GM19463 (cell line): ENCODE measurements around the gene CST9L.
"Not testable (repeated sequence)": the region's sequence is repeated elsewhere in the genome, so short reads cannot be mapped to it uniquely, and the experiment has no call there.

ENCODE experiments used
- ATAC-seq: cut with Tn5 transposase; IDR thresholded peaks from one replicate; pipeline ENCODE4 v1.9.1; 2021; ENCODE audit warnings: mild to moderate bottlenecking, moderate library complexity; ENCODE audit not compliant: unreplicated experiment

The CST9L gene

DNA sequence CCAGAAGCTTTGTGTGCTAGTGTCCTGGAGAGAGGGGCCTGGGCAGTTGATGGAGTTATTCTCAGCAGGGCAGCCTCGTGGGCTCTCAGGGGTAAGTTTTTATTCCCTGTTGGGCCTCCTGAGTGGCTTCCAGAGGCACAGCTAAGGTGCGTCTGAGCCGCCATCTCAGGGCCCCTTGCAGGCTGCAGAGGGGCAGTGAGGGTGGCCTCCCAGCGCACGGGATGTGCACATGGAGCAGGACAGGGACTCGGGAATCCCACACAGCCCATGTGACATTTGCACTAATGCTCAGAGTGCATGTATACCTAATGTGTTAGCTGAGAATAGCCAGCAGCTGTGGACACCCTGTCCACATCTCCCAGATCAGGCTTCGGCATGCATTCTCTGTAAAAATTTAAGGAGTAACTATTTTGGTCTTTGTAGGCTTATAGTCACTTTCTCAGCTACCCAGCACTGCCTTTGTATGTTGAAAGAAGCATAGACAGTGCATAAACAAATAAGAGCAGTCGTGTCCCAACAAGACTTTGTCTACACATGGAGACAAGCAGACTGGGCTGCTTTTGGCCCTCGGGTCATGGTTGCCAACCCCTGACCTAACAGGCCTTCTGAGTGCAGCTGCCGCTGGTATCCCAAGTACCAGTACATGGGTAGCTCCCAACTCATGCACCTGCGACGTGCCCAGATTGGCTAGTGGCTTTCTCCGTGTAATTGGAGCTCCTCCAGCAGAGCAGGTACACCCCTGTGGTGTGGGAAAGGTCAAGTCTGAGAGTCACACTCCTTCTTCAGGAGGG is 18.6 kb upstream of the CST9L start:
- no peak for ATAC-seq

- no peak for ATAC-seq
Observed at GRCh38 chr20:23585808-23586734, 17.8 kb upstream of the CST9L start.

- ATAC-seq, result no peak
Observed at GRCh38 chr20:23585449-23585807, 17.1 kb upstream of the CST9L start.

DNA sequence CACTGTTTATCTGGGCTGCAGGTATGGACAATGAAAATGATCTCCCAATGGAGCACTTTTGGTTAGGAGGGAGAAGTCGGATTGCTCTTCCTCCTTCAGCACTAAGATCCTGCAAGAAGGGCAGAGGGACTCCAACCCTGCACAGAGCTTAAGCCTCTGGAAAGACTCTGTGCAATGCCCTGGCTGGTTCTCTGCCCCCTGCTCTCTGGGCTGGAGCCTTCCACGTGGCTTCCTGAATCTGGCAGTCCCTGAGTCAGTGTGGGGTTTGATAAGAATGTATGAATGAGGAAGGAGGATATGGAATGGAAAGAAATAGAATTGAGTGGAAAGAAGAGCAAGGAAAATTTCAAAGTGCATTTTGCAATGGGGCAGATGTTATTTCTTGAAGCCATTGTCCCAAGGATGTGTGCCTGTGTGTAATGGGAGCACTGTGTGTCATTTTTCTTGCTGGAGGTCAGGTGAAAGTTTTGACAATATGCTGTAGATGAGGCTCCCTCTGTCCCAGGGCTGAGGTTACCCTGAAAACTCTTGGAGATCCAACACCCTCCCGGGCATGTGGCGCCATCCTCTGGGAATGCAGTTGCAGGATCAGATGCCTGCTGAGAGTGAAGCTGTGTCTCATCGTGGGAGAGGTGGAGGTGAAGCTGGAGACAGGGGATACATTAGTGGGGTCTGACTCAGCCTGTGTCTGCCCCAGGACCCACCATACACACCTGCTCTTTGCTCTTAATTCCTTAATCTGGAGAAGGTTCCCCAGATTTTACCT is 16.3 kb upstream of the CST9L start:
- ATAC-seq, result no peak

DNA sequence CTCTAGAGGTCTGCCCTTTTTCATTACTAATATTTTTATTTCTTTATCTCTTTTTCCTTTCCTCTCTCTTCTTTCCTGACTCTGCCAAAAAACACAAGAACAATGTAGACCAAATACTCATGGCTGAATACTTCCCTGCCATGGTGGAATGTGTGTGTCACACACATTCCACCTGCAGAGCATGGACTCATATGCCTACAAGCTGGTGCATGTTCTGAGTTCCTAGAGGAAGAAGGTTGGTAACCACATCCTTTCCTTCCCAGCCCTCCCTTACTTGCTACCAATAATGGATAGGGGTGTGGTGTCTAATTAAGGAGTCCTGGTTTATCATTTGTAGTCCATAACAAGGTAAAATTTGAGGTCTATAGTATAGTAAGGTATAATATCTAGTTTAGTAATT is 15.2 kb upstream of the CST9L start:
- ATAC-seq, result no peak

GRCh38 chr20:23582293-23582692 is 14.0 kb upstream of the CST9L start:
- ATAC-seq, result no peak

DNA sequence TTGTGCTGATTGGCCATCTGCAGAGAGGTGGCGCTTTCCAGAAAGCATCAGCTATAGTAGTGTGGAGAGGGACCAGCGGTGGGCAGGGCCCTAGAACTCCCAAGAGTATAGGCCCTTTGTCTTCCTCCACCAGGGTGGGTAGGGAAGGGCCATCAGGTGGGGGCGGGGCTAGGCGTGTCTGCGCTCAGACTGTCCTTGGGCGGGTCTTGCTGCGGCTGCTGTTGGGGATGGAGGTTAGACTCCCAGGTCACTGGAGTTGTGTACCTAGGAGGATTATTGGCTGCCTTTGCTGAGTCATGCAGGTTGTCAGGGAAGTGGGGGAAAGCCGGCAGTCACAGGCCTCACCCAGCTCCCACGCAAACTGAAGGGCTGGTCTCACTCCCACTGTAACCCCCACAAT is 13.5 kb upstream of the CST9L start:
- ATAC-seq, result not testable (repeated sequence)

- no peak for ATAC-seq
Observed at GRCh38 chr20:23574977-23575376, 6.7 kb upstream of the CST9L start.

GRCh38 chr20:23570178-23570760 is 2.0 kb upstream of the CST9L start:
- ATAC-seq, result no peak

- no peak for ATAC-seq
Observed at GRCh38 chr20:23569570-23569969, 1.3 kb upstream of the CST9L start.

DNA sequence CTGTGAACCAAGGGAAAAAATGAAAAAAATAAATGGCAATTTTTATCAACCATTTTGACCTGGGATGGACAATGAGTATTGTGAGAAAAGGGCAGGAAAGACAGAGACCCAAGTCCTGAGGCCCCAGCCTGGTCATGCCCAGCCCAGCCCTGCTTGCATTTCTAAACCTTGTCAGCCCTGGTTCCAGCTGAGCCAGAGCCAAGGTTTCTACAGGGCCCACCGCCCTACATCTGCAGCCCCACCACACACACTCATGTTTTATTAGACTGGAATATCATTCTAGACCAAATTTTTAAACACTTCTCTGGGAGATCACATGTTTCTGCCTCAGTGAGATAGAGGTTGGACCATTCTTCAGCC is 667 bp upstream of the CST9L start:
- no peak for ATAC-seq

DNA sequence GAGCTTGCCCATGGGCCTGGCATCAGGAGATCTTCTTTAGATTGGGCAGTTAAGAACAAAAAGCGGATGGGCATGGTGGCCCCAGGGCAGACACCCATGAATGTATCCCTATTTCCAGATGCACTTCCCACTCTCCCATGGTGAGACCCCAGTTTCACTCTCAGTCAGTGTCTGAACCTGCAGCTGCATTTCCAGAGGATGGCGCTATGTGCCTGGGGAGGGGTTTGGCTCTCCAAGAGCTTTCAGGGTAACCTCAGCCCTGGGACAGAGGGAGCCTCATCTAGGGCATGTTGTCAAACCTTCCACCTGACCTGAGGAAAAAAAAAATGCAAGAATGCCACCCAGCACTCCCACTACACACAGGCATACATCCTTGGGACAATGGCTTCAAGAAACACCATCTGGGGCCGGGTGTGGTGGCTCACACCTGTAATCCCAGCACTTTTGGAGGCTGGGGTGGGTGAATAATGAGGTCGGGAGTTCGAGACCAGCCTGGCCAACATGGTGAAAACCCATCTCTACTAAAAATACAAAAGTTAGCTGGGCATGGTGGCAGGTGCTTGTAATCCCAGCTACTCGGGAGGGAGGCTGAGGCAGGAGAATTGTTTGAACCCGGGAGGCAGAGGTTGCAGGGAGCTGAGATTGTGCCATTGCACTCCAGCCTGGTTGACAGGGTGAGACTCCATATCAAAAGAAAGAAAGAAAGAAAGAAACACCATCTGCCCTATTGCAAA is 1.9 kb downstream of the CST9L start:
- ATAC-seq, result no peak

- ATAC-seq, result no peak
Observed at GRCh38 chr20:23565503-23566045, 2.7 kb downstream of the CST9L start.

- ATAC-seq, result no peak
Observed at GRCh38 chr20:23564927-23565326, 3.4 kb downstream of the CST9L start.

DNA sequence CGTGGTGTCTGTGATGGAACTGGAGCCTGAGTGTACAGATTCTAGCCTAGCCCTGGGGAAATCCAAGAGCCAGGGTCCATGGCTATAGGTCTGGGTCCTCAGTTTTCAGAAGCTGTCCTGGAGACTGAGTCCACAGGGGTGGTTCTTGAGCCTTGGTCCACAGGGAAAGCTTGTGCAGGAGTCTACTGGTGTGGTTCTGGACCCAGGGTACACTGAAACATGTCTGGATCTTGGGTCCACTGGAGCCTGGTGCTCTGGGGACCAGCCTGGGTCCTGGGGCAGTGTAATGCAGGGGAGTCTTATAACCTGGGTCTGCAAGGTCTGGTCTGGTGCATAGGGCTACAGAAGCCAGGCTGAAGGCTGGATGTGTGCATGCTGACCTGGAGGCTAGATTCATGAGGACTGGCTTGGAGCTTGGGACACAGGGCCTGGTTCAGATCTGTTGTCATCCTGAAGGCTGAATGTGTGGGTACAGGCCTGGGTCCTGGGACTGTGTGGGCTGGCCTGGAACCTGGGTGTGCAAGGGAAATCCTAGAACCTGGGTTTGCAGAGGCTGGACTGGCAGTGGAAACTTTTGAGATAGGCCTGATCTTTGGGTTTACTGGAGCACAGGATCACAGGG is 5.5 kb downstream of the CST9L start:
- no peak for ATAC-seq

- no peak for ATAC-seq
Observed at GRCh38 chr20:23554401-23554800, 13.9 kb downstream of the CST9L start.

DNA sequence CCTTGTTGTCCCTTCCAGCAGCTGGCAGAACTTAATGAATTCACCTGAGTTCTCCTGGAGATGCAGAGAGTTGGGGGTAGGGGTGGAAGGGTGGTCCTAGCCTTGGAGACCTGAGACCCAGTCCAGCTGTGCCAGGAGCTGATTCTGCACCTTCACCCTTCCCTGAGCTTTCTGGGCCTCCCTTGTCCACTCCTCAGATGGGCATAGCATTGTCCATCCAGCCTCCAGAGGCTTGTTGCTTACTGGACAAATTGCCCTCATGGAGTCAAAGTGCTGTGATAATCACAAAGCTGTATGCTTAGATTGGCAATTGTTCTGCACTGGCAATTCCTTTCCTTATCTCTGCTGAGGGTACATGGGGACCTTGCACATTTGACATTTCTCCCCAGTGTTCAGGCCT is 16.5 kb downstream of the CST9L start:
- no peak for ATAC-seq

DNA sequence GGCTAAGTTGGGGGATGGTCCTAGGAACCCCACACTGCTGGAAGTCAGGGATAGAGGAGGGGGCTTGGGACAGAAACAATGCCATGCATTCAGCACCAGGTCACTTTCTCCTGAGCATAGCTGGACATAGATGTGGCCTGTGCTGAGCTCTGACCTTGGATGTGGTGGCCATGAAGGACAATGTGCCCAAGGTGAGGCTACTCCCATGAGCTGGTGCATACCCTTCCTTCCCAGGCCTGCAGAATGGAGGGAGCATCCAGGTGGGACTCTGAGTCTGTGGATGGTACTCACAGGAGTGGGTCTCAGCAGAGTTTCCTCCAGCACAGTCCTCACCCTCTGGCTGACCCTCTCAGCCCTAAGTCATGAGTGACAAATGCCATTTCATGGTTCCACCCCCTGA is 16.9 kb downstream of the CST9L start:
- ATAC-seq, result no peak

DNA sequence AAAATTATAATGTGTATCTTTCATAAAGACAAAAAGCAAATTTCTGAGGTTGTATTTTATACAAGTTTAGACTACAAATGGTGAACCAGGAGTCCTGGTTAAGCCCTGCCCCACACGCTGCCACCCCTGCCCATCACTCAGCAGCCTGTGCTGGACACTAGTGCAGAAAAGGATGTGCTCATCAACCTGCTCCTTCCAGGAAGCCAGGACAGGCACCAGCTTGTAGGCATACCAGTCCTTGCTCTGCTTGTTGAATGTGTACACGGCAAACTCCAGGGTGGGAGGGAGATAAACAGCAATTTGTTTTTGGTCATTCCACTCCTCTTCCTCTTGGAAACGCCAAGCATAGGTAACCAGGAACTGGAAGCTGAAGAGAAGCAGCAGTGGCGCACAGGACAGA is 18.1 kb downstream of the CST9L start:
- no peak for ATAC-seq

DNA sequence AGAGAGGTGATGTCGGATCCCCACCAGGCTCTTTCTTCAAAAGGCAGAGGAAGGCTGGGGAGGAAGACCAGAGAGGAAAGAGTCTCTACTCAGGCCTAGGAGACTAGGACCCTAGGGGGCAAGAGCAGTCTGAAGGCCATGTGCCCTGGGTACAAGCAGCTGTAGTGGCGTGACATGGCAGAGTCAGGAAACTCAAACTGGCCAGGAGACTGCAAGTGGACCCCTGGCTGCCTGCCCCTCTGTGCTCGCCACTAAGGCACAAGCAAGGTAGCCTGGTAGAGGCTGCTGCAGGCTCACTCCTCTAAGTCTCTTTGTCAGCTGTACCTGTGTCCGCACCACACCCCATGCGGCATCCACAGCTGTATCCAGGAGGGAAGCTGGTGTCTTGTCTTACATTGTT is 19.9 kb downstream of the CST9L start:
- no peak for ATAC-seq
